Measurements from ENCODE around the gene PRSS57.

The PRSS57 gene

DNA sequence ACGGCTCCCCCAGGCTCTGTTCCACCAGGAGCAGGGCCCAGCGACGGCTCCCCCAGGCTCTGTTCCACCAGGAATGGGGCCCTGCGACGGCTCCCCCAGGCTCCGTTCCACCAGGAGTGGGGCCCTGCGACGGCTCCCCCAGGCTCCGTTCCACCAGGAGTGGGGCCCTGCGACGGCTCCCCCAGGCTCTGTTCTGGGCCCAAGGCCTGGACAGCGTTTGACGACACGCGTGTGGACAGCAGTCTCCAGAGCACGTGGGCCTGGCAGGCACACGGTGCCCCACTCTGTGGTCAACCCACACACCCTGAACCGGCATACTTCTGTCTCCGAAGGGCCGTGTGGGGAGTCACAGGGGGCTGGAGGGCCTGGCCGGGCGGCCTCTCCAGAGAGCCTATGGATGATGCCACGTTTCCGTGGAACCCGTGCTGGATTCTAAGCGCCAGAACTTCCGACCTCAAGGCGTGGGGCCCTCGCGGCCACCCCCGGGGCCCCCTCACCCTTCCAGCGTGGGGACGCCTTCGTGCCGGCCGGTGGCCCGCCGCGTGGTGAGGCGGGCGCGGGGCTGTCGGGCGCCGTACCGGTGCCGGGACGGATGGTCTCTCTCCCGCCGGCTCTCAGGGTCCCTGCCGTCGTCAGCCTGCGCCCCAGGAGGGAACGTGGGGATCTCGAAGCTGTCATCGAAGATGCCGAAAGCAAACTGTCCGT, 44.0 kb downstream of the PRSS57 start:
- Histone ChIP-seq H3K27me3 (no peaks in the 10 kb centered on the region), H3K4me1 (peaks cover 0 to 8% (median 0%) of the 10 kb centered on the region in 10 experiments; a peak in 5 of 20 replicates), H3K36me3 (peaks cover 75 to 100% (median 97%) of the 10 kb centered on the region in 11 experiments), H3K27ac (no peak overlapping the region), H3K9me3 (replicated peaks in 1 of 11) (no peaks in the 10 kb centered on the region), H4K20me1 (peaks cover 89 to 100% (median 97%) of the 10 kb centered on the region in 11 experiments), H3K4me2 (no peak overlapping the region), H3K9ac (no peak overlapping the region), H3K4me3 (no peak overlapping the region)
- no peak for TF ChIP-seq Cebpa-rat (IDR thresholded peaks at IDR 0.05)

- Histone ChIP-seq H3K27ac (no peak overlapping the region), H3K4me1 (peaks cover under 1 to 16% (median 10%) of the 10 kb centered on the region in 10 experiments; a peak in 19 of 20 replicates), H3K9ac (no peak overlapping the region), H3K27me3 (no peaks in the 10 kb centered on the region), H4K20me1 (peaks cover 87 to 100% (median 97%) of the 10 kb centered on the region in 11 experiments), H3K9me3 (replicated peaks in 1 of 11) (no peaks in the 10 kb centered on the region), H3K4me3 (no peak overlapping the region), H3K36me3 (peaks cover 80 to 100% (median 94%) of the 10 kb centered on the region in 11 experiments), H3K4me2 (no peak overlapping the region)
- TF ChIP-seq Cebpa-rat (IDR thresholded peaks at IDR 0.05), result no peak
Measured at GRCh38 chr19:650121-650520, 45.1 kb downstream of the PRSS57 start.

GRCh38 chr19:648904-649801, 46.1 kb downstream of the PRSS57 start:
- no peaks in the 10 kb centered on the region for H3K9me3 ChIP-seq (replicated peaks in 1 of 11)
- H3K27me3 ChIP-seq, result peaks cover 0 to 9% (median 0%) of the 10 kb centered on the region in 11 experiments; a peak in 5 of 22 replicates
- H3K4me1 ChIP-seq, result peaks cover 10 to 25% (median 19%) of the 10 kb centered on the region in 10 experiments
- H3K9ac ChIP-seq, result no peak overlapping the region
- peaks cover 87 to 100% (median 97%) of the 10 kb centered on the region in 11 experiments for H4K20me1 ChIP-seq
- H3K4me2 ChIP-seq, result no peak overlapping the region
- TF ChIP-seq Cebpa-rat (IDR thresholded peaks at IDR 0.05), result no peak
- no peak overlapping the region for H3K4me3 ChIP-seq
- H3K27ac ChIP-seq, result no peak overlapping the region
- peaks cover 78 to 93% (median 86%) of the 10 kb centered on the region in 11 experiments for H3K36me3 ChIP-seq

- Histone ChIP-seq H3K9me3 (replicated peaks in 1 of 11) (no peaks in the 10 kb centered on the region), H3K27me3 (peaks cover 0 to 16% (median 0%) of the 10 kb centered on the region in 11 experiments; a peak in 6 of 22 replicates), H4K20me1 (peaks cover 78 to 100% (median 97%) of the 10 kb centered on the region in 11 experiments), H3K4me3 (no peak overlapping the region), H3K4me1 (peaks cover 13 to 34% (median 28%) of the 10 kb centered on the region in 10 experiments), H3K27ac (no peak overlapping the region), H3K4me2 (no peak overlapping the region), H3K36me3 (peaks cover 69 to 85% (median 77%) of the 10 kb centered on the region in 11 experiments), H3K9ac (no peak overlapping the region)
- no peak for TF ChIP-seq Cebpa-rat (IDR thresholded peaks at IDR 0.05)
Measured at GRCh38 chr19:648305-648704, 46.9 kb downstream of the PRSS57 start.

DNA sequence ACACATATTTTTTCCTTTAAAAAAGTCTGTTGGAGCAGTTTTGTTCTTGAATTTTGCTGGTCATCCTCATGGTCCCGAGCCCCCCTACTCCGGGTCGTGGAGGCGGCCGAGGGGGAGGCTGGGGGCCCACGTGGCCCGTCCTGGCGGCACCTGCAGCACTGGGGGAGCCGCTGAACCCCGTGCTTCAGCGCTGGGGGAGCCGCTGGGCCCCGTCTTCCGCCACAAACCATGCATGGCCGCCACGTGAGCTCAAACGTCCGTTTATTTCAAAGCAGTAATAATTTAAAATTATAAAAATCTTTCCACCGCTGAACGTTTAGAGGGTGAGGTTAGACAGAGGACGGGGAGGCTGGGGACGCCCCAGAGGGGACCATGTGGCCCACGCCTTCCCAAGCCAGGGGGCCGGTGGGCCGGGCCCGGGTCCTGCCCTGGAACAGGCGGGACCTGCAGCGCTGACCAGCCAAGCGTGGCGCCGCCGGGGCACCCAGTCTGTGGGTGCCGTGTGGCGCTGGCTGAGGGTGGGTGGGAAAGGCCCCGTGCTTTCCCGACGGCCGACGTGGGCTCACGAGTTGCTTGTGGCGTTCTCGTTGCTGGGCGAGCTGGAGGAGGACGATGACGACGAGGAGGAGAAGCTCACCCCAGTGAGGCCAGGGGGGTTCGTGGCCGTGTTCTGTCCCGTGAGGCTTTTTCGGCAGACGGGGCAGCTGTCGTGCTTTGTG, 47.5 kb downstream of the PRSS57 start:
- Histone ChIP-seq H3K9ac (no peak overlapping the region), H3K4me1 (peaks cover 13 to 38% (median 31%) of the 10 kb centered on the region in 10 experiments), H3K27ac (no peak overlapping the region), H3K27me3 (peaks cover 0 to 18% (median 0%) of the 10 kb centered on the region in 11 experiments; a peak in 6 of 22 replicates), H3K36me3 (peaks cover 64 to 79% (median 72%) of the 10 kb centered on the region in 11 experiments), H3K4me3 (no peak overlapping the region), H4K20me1 (peaks cover 73 to 100% (median 93%) of the 10 kb centered on the region in 11 experiments), H3K4me2 (no peak overlapping the region), H3K9me3 (replicated peaks in 1 of 11) (no peaks in the 10 kb centered on the region)
- no peak for TF ChIP-seq Cebpa-rat (IDR thresholded peaks at IDR 0.05)

DNA sequence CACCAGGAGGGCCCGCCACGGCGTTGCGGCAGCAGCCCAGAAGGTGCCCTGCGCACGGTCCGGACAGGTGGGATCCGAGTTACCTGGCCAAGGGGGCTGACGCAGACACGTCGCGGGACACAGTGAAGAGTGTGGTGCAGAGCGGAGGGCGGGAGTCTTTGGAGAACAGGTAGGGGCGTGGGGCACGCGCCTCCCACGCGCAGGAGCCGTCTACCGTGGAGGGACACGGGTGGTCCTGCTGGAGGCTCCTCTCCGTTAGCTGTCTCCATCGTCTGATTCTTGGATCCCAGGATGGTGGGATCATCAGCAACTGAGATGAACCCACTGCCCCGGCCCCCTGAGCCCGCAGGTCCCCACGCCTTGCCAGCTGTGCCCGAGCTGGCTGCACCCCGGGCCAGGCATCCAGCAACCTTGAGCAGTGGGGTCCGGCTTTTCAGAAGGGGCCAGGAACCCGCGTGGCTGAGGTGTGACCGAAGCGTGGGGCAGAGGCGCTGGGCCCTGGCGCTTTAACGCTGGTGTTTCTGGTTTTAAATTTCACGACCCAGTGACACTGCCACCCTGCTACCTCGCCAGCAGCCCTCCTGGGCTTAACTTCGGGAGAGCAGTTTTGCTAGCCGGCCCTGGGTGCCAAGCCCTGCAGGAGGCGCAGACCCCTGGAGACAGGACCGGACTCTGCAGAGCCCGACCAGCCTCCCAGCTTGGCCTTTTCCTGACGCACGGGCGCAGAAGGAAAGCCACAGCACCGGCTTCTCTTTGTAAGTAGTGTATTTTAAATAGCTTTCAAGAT, 48.3 kb downstream of the PRSS57 start:
- no peak overlapping the region for H3K27ac ChIP-seq
- peaks cover 56 to 72% (median 64%) of the 10 kb centered on the region in 11 experiments for H3K36me3 ChIP-seq
- H3K4me1 ChIP-seq, result peaks cover 13 to 39% (median 33%) of the 10 kb centered on the region in 10 experiments
- no peak overlapping the region for H3K4me3 ChIP-seq
- H4K20me1 ChIP-seq, result peaks cover 65 to 95% (median 86%) of the 10 kb centered on the region in 11 experiments
- no peak overlapping the region for H3K9ac ChIP-seq
- no peaks in the 10 kb centered on the region for H3K9me3 ChIP-seq (replicated peaks in 1 of 11)
- no peak overlapping the region for H3K4me2 ChIP-seq
- H3K27me3 ChIP-seq, result peaks cover 0 to 19% (median 0%) of the 10 kb centered on the region in 11 experiments; a peak in 6 of 22 replicates
- TF ChIP-seq Cebpa-rat (IDR thresholded peaks at IDR 0.05), result no peak

GRCh38 chr19:645912-646778, 49.1 kb downstream of the PRSS57 start:
- peak overlapping the region in 2 of 11 experiments; percentile 35 to 42; a peak in 2 of 22 replicates for H3K27ac ChIP-seq

More at GRCh38 chr19:645912-646778, 49.1 kb downstream of the PRSS57 start:
- peaks cover 57 to 95% (median 80%) of the 10 kb centered on the region in 11 experiments for H4K20me1 ChIP-seq
- peaks cover 0 to 19% (median 0%) of the 10 kb centered on the region in 11 experiments; a peak in 6 of 22 replicates for H3K27me3 ChIP-seq
- peak overlapping the region in 9 of 11 experiments; percentile 21 to 95 (median 87); a peak in 11 of 22 replicates for H3K4me2 ChIP-seq
- peaks cover 48 to 63% (median 56%) of the 10 kb centered on the region in 11 experiments for H3K36me3 ChIP-seq
- no peaks in the 10 kb centered on the region for H3K9me3 ChIP-seq (replicated peaks in 1 of 11)
- no peak overlapping the region for H3K4me3 ChIP-seq
- no peak for TF ChIP-seq Cebpa-rat (IDR thresholded peaks at IDR 0.05)
- H3K4me1 ChIP-seq, result peaks cover 13 to 45% (median 36%) of the 10 kb centered on the region in 10 experiments
- peak overlapping the region in 3 of 11 experiments; percentile 36 to 44 (median 41); a peak in 4 of 22 replicates for H3K9ac ChIP-seq
